ENCODE measurements around the gene USP32. TPM values are rescaled to one million over a fixed set of nuclear protein-coding genes. Genes with fewer than 3 reads are reported as not detected.

The USP32 gene
- total and polyA plus RNA-seq, 2 of the 8 experiments (the other 6 are each of a cell fraction or from before 2014, with no cell fraction given) = 29.6 to 112 TPM

DNA sequence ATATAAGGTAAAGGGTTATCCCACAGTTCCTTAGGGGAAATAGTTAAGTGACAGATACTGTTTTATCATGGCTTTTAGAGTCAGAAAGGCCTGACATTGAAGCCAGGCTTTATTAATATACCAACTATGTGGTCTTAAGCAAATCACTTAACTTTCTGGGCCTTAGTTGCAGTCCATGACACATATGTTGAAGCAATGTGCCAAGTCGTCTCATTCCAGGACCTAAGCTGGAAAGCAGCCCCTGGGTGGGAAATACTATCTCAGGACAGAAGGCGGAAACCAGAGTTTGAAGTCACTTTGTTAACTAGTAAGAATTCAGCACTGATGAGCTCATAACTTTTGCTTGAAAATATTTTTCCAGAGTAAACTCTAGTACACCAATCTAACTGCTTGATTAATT lies 80.0 kb downstream of the USP32 start (continued):
- TF ChIP-seq SUZ12 (IDR thresholded peaks at IDR 0.05; ENCODE audit: low read length) (no peak), TAF7 (optimal IDR thresholded peaks at IDR 0.05; ENCODE audit: borderline replicate concordance, low read depth, low read length) (no peak), RAD21 (IDR thresholded peaks at IDR 0.05 in 1 of 2, conservative IDR thresholded peaks at IDR 0.05 in 1 of 2; ENCODE audit: low read depth in 2 of 2, low read length in 2 of 2) (no peak), KDM5A (IDR thresholded peaks at IDR 0.05; ENCODE audit: low read length) (no peak)
- TF ChIP-seq, protein P1, sequence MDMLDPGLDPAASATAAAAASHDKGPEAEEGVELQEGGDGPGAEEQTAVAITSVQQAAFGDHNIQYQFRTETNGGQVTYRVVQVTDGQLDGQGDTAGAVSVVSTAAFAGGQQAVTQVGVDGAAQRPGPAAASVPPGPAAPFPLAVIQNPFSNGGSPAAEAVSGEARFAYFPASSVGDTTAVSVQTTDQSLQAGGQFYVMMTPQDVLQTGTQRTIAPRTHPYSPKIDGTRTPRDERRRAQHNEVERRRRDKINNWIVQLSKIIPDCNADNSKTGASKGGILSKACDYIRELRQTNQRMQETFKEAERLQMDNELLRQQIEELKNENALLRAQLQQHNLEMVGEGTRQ (IDR thresholded peaks at IDR 0.05; ENCODE audit: low read length) = no peak
- TF ChIP-seq, protein P2, sequence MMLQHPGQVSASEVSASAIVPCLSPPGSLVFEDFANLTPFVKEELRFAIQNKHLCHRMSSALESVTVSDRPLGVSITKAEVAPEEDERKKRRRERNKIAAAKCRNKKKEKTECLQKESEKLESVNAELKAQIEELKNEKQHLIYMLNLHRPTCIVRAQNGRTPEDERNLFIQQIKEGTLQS (IDR thresholded peaks at IDR 0.05; ENCODE audit: insufficient read depth, low read depth, low read length) = no peak
